ENCODE data around the gene CEP162.

GRCh38 chr6:84204011-84204410 is 23.4 kb downstream of the CEP162 start:
- TF ChIP-seq POLR2A (IDR thresholded peaks at IDR 0.05; ENCODE audit: low read depth, low read length) (no peak), POLR2AphosphoS5 (IDR thresholded peaks at IDR 0.05; ENCODE audit: low read depth, low read length) (no peak), TAF1 (IDR thresholded peaks at IDR 0.05; ENCODE audit: low read depth, low read length) (no peak), POU2F2 (IDR thresholded peaks at IDR 0.05; ENCODE audit: low read depth, low read length) (no peak)
